ENCODE measurements around the gene PTPRT.
A peak's percentile ranks its signal among the peaks of the same experiment; 100 is the strongest.

PTPRT gene

DNA sequence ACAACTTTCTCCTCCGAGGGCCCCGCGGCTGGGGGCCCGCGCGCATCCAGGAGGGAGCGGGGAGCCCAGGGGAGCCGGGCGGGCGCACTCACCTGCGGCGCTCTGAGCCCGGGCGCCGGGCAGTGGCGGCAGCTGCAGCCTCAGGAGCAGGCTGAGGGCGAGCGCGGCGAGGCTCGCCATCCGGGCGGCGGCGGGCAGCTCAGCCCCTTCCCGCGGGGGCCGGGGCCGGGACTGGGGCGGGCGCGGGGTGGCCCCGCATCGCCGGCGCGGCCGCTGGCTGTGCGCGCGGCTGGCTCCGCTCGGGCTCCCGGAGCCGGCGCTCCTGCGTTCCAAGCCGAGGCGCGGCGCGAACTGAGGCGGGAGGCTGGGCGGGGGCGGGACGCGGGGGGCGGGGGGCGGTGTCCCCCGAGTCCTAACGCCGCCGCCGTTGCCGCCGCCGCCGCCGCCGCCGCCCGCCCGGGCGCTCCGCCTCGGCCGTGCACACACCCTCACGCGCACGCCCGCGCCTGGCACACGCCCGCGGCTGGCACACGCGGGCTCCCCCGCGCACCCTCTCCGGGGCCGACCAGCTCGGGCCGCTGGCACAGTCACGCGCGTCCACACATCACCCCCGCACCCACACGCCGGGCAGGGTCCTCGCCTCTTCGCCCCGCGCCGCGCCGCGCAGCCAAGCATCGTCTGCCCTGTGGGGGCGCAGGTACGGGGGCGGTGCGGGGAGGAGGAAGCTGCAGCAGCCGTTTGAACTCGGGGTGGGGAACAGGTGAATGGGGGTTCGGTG lies at the start of gene PTPRT:
Gene PTPRT, minus strand, starts transcription at position 353 of the 778 bp plus-strand sequence. Its CDS starts 173 bp downstream, at position 180.
- DNase-seq: no peak

DNA sequence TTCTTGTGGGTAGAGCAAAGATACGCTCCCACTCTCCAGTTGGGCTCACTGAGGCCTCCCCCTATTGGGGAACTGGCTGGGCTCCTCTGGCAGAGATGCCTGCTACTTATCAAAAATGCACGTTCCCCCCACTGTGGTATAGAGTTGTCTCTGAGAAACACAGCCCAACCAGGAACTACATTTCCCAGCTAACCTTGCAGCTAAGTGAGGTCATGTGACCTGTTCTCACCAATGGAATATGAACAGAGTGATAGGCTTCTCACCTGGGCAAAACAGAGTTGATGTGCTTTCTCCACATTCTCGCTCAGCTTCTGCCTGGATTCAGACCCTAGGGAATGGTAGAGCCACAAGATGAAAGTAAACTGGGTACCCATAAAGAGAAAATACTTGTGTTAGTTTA lies 49.1 kb upstream of the PTPRT start:
- no peak for DNase-seq

DNA sequence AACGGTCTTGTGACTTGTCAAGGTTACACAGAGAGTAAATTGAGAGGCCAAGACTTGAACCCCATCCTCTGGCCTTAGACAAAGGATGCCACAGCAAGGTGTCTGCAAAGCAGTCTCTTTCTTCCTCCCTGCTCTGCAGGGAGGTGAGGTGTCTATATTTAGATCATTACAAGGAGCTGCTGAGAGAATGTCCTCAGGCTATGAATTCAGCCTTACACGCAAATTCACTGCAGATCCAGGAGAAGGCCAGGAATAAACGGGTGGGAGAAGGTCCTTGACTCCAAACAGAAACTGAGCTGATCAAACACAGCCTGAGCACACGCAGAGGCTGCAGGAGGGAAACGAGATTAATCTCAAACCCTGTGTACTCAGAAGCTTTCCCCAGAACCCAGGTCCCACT lies 48.6 kb upstream of the PTPRT start:
- DNase-seq: no peak

DNA sequence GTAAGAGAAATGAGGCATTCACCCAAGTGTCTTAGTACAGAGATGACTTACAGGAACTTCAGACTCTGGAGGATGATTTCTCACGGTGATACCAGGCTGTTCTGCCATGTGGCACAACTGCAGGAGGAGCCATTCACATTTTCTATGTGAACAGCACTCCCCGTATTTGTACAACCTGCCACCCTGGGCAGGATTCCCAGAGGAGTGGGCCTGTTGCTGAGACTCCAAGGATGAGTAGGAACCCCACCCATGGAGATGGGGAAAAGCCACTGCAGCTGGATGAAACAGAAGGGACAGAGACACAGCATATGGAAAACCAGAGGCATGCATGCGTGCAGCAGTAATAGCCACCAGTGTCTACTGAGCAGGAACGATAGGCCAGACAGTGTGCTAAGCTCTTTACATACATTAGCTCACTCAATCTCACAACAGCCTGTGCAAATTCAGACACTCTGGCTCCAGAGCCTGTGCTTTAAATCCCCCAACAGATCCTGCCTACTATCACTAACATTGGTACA lies 48.0 kb upstream of the PTPRT start:
- no peak for DNase-seq

DNA sequence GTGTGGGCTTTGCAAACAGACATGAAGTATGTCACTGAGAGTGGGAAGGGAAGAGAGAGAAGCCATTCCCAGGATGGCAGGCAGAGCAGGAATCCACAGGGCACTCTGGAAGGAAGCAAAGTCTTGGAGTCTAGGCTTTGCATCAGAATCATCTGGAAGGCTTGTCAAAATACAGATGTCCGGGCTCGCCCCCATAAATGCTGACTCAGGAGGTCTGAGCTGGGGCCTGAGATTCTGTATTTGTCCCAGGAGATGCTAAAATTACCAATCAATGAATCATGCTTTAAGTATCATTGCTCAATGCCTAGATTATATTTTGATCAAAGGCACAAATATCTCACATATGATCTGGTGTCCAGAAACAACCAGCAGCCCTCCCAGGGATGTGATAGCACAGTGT lies 46.3 kb upstream of the PTPRT start:
- no peak for DNase-seq

DNA sequence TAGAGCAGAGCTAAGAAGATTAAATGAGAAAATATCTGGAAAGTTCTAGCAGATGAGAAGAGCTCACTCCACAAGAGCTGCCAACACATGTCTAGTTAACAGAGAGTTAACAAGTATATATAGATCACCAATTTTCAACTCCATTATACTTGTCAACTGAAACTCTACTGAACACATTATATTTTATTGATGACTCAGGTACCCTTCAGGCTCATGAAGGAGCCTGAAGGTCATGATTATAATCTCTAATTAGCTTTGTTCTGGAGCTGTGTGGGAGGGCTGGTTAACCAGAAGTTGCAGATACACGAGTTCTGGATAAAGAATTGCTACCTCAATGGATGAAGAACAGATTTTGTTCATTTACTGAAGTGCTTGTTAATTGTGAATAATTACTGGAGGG lies 42.1 kb upstream of the PTPRT start:
- DNase-seq: no peak

DNA sequence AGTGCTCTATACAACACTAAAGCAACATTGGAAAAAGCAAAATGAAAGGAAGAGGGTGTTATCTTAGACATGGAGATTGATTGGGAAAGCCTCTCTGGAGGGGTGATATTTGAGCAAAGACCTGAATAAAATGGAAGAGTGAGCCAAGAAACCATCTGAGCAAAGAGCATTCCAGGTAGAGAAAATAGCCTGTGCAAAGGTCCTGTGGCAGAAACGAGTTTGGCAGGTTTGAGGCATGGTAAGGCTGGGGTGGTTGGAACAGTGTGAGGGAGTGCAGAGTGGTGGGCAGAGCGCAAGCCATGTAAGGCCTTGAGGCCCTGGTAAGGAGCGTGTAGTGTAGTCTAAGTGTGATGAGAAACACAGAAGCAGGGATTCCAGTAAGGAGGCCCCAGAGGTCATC lies 40.0 kb upstream of the PTPRT start:
- no peak for DNase-seq

DNA sequence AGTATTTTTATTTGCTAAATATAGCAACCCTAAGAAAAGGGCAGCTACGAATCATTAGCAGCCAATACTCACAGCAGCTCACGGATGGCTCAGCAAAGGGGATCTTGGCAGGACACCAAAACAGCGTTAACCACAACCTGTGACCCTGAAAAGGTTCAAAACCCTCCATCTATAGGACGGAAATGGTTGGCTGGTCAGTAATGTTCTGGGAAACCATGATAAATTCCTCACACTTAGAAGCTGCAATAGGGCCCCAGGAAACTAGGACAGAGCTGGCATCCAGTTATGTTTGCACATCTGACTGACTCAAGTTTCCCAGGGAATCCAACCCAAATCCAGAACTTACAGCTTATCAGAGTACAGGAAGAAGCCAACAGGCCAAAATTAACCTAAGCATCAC lies 30.9 kb upstream of the PTPRT start:
- DNase-seq: no peak

DNA sequence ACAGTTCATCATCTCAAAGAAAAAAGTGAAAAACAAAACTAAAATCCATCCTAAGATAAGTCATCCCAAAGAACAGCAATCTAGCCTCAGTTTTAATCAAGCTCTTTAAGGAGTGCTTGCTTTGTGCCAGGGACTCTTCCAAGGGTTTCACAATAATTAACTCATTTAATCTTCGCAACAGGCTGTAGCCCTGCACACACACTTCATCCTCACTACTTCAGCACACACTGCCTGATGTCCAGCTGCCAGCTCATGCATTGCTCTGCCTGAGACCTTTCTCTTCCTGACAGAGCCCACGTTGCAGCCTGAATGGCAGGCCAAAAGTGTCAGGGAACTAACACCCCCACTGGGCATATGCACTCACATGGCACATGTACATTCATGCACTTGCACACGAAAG lies 21.2 kb upstream of the PTPRT start:
- no peak for DNase-seq

DNA sequence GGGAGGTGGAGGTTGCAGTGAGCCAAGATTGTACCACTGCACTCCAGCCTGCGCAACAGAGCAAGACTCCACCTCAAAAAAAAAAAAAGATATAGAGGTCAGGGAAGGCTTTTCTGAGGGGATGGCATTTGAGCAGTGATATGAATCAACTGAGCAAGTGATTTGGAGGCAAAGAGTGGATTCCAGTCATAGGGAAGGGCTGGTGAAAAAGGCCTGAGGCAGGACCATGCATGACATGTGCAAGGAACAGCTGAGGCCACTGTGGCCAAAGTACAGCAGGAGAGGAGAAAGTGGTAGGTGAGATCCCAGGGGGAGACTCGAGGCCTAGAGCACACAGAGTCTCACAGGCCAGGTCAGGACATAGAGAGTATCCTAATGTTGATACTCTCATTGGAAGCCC lies 20.1 kb upstream of the PTPRT start:
- no peak for DNase-seq

DNA sequence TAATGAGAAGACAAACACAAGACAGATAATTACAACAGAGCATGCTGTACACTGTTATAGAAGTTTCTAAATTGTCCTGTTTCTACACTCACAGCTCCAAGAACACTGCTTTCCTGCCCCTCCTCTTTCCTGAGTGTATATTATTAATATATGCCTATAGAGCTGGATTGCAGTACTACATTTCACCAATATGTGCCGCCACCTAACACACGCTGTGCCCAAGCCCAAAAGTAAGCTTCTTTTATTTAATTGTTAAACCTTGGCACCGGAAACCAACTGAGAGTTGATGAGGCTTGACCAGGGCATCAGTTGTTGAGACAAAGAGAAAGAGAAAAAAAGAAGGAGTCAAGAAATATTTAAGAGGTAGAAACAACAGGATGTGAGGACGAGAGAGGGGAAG lies 16.0 kb upstream of the PTPRT start:
- no peak for DNase-seq

DNA sequence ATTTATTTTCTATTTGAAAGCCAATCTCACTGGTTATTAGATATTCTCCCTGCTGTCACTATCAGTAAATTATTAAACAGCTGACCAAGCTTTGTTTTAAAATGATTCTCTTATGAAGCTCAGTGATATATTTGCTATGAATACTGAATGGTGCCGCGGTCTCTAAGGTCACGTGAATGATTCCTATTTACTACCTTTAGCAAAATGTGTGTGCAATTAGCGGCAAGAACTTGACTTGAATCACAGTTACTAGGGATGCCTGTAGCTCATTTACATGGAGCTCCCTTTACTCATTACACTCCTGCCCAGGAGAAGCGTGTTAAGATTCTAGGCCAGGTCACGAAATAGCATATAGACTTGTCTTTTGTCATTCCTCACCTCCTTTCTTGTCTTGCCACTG lies 12.4 kb upstream of the PTPRT start:
- DNase-seq: no peak

DNA sequence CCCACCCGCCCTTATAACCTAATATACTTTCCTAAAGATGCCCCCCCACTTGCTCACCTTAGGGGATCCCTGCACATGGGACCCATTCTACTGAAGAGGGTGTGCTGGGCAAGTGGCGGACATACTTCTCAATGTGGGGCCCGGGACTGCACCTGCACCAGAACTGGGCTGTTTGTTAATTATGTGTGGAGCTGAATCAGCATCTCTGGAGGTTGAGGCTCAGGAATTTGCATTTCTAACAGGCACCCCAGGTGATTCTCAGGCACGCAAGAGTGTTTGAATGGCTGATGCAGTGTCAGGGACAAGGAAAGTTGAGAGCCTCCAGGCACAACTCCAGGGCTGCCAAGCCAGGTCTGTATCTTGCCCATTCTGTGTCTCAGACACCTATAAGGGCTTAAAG lies 8.9 kb upstream of the PTPRT start:
- no peak for DNase-seq

DNA sequence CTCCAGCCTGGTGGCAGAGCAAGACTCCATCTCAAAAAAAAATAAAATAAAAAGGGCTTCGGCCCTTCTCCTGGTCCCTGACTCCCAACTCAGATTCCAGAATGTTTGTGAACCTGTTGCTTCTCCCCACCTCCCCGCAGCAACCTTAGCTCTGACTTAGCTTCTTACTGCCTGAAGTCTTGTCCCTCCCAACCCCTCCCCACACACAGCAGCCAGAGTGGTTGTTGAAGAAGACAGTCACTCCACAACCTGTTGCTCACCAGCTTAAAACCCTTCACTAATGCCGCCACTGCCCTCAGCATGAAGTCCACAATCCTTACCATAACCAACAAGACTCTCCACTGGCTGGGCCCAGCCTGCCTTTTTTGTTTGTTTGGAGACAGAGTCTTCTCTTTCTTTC lies 6.5 kb upstream of the PTPRT start:
- DNase-seq: no peak

DNA sequence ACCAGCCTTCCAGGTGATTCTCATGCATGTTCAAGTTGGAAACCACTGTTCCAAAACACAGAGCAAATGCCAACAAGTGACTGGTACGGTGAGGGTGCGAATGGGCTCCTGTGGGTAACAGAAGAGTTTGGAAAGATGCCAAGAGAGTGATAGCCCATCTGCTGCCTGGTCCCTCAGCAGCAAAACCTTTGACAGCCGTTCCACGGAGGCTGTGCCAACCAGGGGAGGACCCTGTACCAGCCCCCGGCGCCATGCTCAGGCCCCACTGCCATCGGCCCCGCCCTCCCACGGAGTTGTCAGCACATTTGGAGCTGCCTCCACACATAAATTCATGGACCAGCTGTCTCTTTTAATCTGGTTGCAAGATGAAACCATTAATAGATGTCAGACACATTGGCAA lies 4.4 kb upstream of the PTPRT start:
- DNase-seq: peak; percentile 84

DNA sequence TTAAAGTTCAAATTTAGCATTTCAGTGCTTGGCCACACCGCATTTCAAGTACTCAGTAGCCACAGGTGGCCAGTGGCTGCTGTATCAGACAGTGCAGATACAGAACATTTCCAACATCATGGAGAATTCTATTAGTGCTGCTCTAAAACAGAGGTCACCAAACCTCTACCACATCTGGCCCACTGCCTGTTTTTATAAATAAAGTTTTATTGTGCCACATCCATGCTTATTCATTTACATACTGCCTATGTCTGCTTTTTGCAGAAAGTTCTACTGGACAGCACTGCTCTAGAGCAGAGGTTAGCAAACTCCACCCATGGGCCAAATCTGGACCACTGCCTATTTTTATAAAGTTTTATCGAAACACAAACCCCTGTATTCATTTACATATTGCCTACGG lies 3.7 kb upstream of the PTPRT start:
- DNase-seq: no peak

DNA sequence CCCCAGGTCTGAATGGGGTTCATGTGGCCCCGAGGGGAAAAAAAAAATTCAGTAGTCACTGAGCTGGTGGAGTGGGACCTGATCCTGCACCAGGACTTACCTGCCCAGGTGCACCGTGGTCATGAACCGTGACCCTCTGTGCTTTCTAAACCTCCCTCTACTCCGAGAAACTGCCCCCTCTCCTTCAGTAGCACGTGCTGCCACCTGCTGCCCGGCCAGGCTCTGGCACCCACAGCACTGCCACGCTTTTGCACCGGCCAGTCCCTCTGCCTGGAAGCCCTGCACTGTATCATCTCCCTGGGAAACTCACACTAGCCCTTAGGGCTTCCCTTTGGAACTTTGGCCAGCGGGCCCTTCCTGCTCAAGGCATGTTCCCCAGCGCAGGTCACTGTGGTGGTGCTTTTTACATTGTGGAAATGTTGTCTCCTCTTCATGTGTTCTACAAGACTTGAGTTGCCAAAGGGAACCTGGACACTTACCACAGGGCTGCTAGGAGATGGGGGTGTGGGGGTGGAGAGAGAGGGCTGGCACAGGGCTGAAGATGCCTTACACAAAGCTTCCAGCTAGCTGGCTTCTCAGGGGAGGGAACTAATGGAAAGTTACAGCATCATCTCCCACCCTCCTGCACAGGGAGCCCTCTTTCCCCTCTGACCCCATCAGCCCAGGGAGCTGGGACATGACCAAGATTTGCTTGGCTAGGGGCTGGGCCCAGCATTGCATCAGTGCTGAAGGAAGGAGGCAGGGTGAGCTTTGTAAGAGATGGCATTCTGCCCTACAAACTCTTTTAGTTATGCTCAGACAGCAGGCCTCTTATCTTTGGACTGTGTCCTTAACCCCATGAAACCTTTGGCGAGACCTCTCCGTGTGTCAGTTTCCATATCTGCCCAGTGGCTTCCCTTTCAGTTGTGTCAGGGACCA lies 2.5 kb upstream of the PTPRT start:
- no peak for DNase-seq

DNA sequence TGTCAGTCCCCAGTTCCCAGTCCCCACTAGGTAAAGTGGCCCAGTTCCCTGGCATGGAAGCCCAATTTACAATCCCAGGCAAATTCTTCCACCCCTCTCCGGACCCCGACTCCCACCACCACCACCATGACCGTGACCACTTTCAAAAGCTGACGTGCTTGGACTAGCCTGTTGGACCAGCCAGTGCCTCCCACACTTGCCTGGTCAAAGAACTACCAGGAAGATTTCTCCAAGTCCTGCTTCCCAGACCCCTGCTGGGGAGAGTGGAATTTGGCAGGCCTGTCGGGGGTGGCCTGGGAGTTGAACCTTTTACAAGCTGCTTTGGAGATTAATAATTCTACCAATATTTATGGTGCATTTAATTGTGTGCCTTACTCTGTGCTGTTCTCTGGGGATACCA lies 1.4 kb upstream of the PTPRT start:
- no peak for DNase-seq

DNA sequence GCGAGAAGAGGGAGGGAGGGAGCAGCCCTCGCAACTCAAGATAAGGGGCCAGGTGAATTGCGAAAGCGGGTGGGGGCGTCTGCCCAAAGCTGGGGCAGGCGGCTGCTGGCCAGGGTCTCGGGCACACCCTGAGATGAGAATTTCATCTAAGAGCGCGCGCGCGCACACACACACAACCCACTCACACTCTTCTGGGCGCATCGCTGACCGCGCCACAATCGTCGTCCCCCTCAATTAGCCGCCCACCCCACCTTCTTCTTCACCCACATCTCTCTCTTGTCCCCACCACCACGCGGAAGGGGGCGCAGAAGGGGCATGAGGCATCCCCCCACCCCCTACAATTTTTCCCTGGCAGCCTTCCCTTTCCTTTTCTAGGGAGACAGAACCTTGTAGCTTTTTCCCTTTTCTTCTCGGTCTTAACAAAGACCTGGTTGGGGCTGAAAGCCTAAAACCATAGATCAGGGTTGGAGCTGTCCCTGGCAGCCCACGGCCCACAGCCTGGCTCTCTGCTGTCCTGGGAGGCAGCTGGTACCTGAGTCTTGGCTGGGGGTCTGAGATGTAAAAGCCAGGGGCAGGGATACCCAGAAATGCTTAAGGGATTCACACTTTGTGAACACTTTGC lies 737 bp upstream of the PTPRT start:
- no peak for DNase-seq

DNA sequence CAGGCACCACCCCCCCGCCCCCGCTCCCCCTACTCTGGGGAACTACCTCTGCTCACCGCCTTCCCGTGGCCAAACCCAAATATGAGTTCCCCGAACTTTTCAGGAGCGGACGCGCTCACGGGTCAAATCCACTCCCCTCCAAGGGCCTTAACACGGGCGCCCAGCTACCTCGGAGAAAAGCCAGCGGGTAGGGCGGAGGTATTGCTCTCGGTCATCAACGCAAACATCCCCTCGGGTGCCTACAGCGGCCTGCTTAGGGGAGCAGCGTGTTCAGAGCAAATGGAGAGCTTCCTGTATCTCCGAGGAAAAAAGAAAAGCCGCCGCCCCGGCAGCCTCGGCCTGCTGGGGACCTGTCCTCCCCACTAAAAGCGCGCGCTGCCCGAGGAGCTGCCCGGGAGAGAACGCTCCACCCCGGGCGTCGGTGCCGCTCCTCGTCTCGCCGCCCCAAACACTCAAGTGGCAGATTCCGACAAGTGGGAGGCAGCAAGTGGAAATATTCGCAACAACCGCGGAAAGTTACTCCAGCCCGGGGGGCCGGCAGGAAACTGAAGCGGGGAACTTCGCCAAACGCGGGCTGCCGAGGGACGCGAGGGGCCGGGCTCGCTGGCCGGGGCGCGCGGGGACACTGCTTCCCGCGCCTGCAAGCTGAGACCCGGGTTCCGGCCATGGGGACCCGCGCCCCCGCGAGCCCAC lies 699 bp downstream of the PTPRT start:
- no peak for DNase-seq

DNA sequence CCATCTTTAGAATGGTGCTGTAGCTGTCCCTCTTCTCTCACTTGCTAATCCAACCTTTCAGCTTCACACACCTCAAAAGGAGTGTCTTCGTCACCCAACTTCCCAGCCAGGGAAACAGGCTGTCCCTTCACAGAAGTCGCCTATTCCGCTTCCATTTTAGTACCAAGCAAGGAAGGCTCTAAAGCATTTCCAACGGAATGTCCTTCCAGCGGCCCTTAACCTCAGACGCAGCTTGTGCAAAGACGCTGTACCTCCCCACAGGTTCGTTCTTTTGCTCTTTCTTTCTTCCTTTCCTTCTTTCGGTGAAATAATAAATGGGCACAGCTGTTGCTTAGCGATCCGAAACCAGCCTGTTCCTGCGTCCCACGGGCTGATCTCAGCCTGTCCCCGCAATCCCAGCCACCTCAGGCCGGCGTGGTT lies 1.5 kb downstream of the PTPRT start:
- DNase-seq: no peak

DNA sequence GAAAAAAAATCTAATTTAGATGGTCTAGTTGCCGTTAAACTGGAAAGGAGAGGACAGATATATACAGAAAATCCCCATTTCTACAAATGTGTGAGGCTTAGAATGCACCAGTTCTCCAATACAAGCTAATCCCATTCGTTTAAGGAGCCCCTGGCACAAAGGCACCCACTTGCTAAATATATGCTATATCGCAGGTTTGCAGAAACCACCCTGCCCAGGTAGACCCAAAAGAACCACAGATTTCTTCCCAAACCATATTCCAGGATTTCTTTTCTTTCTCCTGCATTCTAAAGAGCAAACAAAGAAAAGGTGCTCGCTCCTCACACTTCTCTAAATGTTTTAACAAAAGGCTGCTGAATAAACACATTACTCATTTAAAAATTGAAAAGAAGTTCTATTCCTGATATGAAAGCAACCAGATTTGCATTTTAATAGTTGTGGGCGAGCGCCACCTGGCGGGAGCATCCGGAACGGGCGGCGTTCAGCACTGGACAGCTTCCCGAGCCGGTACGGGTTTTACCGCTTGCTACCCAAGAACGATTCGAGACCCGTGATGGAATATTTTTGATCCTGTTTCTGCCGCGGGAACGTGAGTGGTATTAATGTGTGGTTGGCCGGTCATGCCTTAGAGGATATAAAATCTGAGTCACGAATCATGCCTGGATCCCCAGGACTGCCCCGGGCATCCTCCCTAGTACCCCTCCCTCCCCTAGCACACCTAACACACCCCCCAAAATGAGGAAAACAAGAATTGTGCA lies 2.1 kb downstream of the PTPRT start:
- no peak for DNase-seq
